NCI-H1417 treated with DMSO at 0.1 percent for 48 hours (cell line): Measurements from ENCODE around the gene ZNF277.

Experiments
- DNase-seq: peaks from one replicate; lab custom pipeline; 2025; lab: John Stamatoyannopoulos, UW

Gene ZNF277

GRCh38 chr7:112206238-112206990, at the start of gene ZNF277, which contains the start of gene DOCK4:
TSS of gene ZNF277 (plus strand) at chr7:112206695. CDS start at chr7:112206717, 22 bp downstream.
TSS of gene DOCK4 (minus strand) at chr7:112206399. CDS start at chr7:112206138, 261 bp downstream.
- DNase-seq: peak; percentile 97

DNA sequence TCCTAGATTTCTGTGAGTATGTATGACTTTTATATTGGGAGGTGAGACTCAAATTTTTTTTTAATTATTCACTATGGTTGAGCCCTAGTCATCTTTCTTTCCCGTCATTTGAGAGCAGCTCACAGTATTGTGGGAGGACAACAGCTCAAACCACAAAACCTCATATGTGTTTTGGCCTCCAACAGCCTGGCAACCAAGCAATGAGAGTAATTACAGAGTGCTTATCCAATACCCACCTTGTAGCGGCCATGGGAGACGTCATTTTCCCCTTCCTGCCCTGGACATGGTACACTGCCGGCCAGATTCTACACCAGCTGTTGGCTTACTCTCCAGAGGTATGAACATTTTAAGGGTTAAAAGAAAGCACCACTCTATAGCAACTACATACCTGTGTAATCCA, 49.4 kb upstream of the ZNF277 start:
- no peak for DNase-seq

DNA sequence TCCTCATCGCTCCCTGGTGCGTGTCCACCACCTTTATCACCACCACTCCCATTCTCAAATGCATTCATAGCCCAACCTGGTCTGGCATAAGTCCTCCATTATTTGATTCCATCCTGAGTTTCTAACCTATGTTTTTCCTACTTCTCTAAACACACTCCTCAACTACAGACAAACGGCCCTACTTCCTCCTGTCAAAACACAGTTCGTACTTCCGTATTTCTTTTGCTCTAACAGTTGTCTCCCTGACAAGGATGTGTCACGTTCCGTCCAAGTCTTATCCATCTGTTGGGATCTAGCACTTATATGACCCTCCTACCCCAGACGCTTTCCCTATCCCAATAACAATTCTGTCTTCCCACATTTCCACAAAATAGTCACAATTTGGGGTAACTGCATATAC, 47.1 kb upstream of the ZNF277 start:
- no peak for DNase-seq

DNA sequence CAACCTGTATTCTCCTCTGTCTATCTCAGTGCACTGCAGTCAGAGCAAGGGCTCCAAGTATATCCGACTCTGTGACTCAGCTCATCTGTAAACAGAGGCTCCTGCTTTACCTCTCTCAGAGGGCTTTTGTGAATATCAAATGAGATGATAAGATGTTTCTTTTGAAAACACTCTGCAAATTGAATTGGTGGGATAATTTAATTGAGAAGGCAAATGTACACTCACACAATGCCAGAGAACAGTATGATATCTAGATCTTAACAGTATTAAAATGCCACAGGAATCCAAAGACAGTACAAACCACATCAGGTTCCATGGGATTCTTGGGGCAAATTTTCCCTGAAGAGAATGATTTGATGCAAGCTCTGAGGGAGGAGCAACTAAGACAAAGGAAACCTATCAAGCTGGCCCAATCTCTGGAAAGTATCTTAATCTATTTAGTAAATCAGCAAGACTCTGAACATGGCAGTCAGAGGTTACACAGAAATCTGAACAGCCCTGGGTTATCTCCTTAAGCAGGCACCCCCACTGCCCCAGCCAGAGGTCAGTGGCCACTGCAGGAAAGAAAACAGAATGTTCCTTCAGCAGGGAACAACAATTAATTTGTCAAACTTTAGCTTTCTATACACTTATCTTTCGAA, 46.2 kb upstream of the ZNF277 start:
- no peak for DNase-seq

- no peak for DNase-seq
These were observed 45.7 kb upstream of the ZNF277 start for GRCh38 chr7:112160771-112161150.

DNA sequence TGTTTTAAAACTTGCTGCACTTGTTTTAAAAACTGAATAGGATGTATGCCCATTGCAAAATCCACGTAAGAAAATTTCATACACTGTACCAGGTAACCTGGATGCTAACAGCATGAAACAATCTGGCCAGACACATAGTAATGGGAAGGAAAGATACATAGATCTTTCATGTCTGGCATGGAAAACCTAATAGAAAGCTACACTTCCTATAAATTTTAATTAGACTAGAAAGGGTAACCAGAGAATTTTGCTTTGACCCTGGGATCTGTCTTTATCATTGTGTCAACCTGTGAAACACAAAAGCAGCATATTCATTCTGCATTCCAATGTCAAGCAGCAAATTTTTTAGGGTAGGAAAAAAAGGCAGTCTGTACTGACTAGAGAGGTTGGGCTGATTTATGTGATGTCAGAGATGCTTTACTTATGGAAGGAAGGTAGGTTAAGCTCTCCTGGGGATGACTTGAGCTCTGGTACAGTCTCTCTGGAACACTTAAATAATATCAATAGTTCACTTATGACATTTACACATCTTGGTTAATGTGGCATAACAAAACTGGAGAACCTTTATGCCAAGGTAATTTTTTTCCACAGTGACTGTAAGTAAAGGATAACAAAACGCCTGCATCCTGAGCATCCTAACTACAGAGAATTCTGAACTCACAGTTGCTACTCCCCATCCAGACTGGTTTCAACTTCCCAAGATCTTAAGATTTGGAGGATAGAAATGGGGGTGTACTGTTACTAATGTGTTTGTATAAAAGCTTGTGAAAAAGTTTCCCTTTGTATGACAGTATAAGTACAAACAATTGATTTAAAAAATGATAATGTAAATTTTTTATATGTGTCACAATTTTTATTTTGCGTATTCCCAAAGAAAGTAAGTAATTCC, 45.0 kb upstream of the ZNF277 start:
- DNase-seq: no peak

GRCh38 chr7:112162142-112162766, 44.2 kb upstream of the ZNF277 start:
- DNase-seq: peak; percentile 68

DNA sequence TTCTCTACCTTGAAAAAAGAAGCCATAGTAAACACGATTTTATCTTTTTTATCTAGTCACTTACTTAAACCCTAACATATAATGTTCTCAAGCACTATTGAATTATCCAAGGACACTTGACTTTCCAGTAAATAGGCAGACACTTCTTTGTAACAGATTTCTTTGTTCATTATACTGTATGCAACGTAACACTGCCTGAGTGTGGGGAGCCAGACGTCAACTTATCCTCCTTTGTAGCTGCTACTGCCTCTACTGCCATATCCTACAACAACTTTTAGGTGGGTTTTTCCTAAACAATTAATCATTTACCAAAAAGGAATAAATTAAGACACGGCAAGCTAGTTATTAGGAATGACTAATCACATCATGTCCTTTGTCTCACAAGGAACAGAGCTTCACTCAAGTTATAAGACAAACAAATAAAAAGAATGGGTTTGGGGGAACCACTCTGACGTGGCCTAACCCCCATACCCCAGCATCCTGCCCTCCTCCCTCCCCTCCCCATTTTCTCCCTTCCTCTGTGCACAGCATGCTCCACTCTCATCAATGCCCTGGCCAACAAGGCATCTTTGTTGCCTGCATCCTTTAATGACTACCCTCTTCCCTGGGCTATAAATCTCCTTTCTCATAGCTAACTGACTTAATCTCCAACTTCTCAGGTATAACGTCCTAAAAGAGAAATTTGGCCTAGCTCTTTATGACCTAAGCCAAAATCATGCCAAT, 43.5 kb upstream of the ZNF277 start:
- DNase-seq: peak; percentile 48

GRCh38 chr7:112167147-112167546, 39.3 kb upstream of the ZNF277 start:
- no peak for DNase-seq

DNA sequence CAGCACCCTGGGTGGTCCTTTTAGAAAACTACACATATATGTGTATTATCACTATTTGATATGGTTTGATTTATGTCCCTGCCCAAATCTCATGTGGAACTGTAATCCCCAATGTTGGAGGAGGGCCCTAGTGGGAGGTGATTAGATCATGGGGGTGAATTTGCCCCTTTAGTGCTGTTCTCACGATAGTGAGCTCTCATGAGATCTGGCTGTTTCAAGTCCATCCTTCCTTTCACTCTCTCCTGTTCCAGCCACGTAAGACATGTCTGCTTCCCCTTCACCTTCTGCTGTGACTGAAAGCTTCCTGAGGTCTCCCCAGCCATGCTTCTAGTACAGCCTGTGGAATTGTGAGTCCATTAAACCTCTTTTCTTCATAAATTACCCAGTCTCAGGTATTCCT, 37.6 kb upstream of the ZNF277 start:
- no peak for DNase-seq

GRCh38 chr7:112171673-112172072, 34.8 kb upstream of the ZNF277 start:
- no peak for DNase-seq

GRCh38 chr7:112172870-112173567, 33.5 kb upstream of the ZNF277 start:
- DNase-seq: peak; percentile 75

- DNase-seq: peak; percentile 75
These were observed 33.0 kb upstream of the ZNF277 start for GRCh38 chr7:112173568-112173905.

DNA sequence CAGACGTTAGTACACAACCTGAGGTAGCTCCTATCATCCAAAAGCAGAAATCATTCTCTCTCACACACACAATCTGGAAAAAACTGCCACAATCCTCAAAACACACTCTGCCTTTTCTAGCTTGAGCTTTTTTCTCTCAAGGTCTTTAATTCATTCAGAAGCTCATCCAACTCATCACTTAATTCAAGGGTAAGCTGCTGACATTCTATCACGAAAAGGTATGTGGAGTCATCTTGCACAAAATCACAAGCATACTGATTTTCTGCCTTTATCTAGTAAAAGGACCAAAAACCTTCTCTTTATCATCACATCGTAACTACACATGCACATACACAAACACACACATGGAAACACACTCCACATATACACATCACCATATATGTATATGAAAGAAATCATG, 32.3 kb upstream of the ZNF277 start:
- no peak for DNase-seq

DNA sequence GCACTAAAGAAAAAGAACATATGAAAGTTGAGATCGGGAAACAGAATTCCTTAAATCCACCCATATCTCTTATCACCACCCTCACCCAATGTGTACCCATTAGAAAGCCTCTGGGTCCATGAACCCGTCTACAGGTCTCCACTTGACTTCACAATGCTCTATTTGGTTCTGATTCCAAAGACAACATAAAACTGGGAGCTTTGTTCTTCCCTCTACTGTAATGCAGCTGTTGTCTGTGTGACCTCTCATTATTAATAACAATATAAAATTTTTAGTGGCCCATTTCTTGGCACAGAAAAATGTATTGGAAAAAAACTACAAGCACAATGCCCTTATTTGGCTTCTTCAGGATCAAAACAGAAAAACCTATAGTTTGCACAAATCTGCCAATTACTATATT, 30.3 kb upstream of the ZNF277 start:
- DNase-seq: no peak

DNA sequence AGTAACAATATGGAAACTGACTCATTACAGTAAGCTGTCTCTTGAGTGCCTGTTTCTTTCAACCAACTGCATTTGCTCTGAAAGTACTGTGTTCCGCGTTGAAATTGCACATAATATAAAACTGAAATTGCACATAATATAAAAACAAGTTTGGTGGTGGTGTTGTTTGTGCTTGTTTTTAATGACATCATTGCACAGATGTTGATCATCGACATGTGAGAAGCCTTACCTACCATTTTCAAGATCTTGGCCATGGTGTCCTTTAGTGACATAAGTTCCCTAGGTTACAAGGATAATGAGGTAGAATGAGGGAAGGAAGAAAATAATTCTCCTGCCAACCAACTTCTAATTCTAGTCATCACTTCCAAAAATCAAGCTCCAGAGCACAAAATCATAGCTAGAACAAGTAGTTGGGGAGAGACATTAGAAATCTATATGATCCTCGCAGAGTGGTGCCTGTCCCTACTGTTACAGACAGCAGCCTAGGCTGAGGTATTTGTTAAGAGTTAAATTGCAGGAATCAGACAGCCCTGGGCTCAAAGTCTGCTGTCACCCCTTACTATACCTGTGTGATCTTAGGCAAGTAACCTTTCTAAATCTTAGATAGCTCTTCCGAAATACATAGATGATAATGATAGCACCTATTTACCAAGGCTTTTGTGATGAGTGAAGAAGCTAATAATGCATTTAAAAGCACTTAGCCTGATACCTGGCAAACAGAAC, 29.6 kb upstream of the ZNF277 start:
- no peak for DNase-seq

- DNase-seq: no peak
These were observed 26.3 kb upstream of the ZNF277 start for GRCh38 chr7:112180223-112180622.

- no peak for DNase-seq
These were observed 23.7 kb upstream of the ZNF277 start for GRCh38 chr7:112182749-112183148.

- no peak for DNase-seq
These were observed 23.2 kb upstream of the ZNF277 start for GRCh38 chr7:112183266-112183665.

GRCh38 chr7:112184455-112184854, 22.0 kb upstream of the ZNF277 start:
- no peak for DNase-seq
